C4-2B (cell line): ENCODE data around the gene SYT2.

Experiments used
- CTCF ChIP-seq: fragments of 450-650 bp; conservative IDR thresholded peaks from 2 replicates; pipeline ENCODE4 v1.5.1; 2017; ENCODE audit warnings: mild to moderate bottlenecking
- ZFX ChIP-seq: fragments of 450-650 bp; IDR thresholded peaks from 2 replicates; pipeline ENCODE4 v1.6.1; 2017

GRCh38 chr1:202644219-202645096, 65.8 kb downstream of the SYT2 start:
- TF ChIP-seq CTCF (no peak), ZFX (no peak)
